Bronchus fibroblast of lung (primary cell): ENCODE measurements around the gene PTGER1. TPM values are rescaled to one million over a fixed set of nuclear protein-coding genes. Genes with fewer than 3 reads are reported as not detected.

ENCODE experiments used
- total RNA-seq: library from RNA; depleted of rRNA; stranded (reverse); fragments of >200 nt; gene quantifications from 2 replicates; pipeline ENCODE4 v1.2.3, GENCODE V29; 2015

The PTGER1 gene
- 1.0 and 2.5 TPM in 2 replicates for total RNA-seq

DNA sequence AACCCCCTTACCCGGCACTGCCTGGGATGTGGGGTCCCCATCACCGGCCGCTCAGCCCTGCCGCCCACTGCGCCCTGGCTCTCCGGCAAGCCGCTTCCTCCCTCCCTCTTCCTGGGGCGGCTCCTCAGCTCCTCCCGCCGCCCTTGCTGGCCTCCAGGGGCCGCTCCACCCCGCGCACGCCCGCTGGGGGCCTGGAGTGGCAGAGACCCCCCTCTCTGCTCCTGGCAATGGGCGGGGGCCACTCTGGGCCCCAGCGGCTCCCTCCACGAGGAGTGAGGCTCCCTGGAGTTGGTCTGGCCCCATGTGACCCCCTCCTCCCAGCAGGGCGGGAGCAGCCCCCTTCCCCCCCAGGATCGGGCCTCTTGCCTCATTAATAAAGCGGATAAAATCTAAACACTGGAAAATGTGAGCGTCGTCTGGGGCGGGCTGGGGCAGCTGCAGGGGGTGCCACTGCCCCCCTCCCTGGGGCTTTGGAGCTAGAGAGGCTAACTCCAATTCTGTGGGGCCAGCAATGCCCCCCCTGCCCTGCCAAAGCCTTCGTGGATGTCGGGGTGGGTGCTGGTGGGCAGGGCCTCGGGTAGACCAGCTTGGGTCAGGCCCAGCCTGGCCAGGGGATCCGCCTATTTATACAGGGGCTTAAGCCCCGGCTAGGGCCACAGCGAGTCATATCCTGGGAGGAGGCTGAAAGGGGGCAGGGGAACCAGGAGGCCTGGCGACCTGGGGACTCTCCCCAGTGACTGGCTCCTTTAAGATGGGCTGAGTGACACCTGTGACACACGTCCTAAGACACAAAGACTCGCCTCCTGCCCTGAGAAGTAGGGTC, at the start of gene PTGER1:
Gene PTGER1, minus strand, starts transcription at position 104 of the 823 bp plus-strand sequence. CDS start 1,034 bp downstream, outside the sequence.

GRCh38 chr19:14517840-14518505, 42.8 kb upstream of the PTGER1 start, which contains the start of gene DNAJB1:
TSS of gene DNAJB1 (minus strand) at chr19:14518397. CDS start at chr19:14518349, 48 bp downstream.

GRCh38 chr19:14496029-14496833, 21.1 kb upstream of the PTGER1 start, which contains the start of gene GIPC1:
TSS of gene GIPC1 (minus strand) at chr19:14496127. CDS start at chr19:14482976, 13,151 bp downstream.

DNA sequence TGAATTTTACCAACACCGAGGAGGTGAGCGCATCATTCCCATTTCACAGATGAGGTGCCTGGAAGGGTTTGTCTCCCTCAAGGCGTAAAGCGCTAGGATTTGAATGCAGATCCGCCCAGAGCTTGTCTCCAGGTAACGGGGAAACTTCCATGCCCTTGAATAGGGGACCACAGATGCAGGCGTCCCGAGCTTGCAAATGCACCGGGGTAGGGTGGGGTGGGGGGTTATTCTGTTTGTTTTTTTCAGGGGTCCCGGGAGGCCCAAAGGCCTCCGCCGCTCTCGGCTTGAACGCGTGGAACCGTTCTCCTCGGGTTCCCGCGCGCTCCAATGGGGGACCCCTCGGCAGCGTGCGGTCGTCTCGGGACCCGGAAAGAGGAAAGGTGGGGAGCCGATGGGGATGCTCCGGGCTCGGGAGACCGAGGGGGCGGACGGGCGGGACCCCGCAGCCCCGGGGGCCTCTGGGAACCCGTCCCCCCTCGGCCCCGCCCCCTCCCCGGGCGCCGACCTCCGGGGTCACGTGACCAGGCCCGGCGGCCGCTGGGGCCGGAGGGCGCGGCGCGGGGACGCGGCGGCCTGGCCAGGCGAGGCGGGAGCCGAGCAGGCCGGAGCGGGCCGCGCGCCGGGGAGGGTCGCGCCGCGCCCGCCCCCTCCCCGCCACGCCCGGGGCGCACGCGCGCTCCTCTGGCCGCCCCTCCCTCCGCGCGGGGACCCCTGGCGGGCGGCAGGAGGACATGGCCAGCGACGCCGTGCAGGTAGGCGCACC, 42.2 kb downstream of the PTGER1 start, which contains the start of gene PKN1:
Gene PKN1, plus strand, starts transcription at position 516 of the 763 bp plus-strand sequence. Its CDS starts 216 bp downstream, at position 732.

Other genes with a start within 250 kb of the PTGER1 start
- 54.0 and 61.7 TPM in 2 replicates for gene ADGRE5, start 93.9 kb downstream of the PTGER1 start, total RNA-seq
- gene DDX39A, start 56.0 kb downstream of the PTGER1 start, total RNA-seq: 126 and 139 TPM in 2 replicates
- gene PKN1, start 42.0 kb downstream of the PTGER1 start, total RNA-seq: 93.2 and 107 TPM in 2 replicates
- gene GIPC1, start 20.8 kb upstream of the PTGER1 start, total RNA-seq: 103 and 111 TPM in 2 replicates
- 77.5 and 86.8 TPM in 2 replicates for gene DNAJB1, start 43.0 kb upstream of the PTGER1 start, total RNA-seq
- gene TECR, start 54.2 kb upstream of the PTGER1 start, total RNA-seq: 98.9 and 105 TPM in 2 replicates
- 506 and 586 TPM in 2 replicates for gene NDUFB7, start 96.7 kb upstream of the PTGER1 start, total RNA-seq
- gene CLEC17A, start 107.7 kb upstream of the PTGER1 start, total RNA-seq: not detected in 2 replicates
- gene ADGRE3, start 199.5 kb upstream of the PTGER1 start, total RNA-seq: not detected in 2 replicates
- 7.6 and 11.7 TPM in 2 replicates for gene ZNF333, start 214.7 kb upstream of the PTGER1 start, total RNA-seq